ENCODE data around the gene COMMD2. TPM values are rescaled to one million over a fixed set of nuclear protein-coding genes. Genes with fewer than 3 reads are reported as not detected.
A peak's percentile ranks its signal among the peaks of the same experiment; 100 is the strongest.

Gene COMMD2
- polyA plus RNA-seq, 1 of the 3 experiments (the other 2 are of a cell fraction) = 20.9 TPM

DNA sequence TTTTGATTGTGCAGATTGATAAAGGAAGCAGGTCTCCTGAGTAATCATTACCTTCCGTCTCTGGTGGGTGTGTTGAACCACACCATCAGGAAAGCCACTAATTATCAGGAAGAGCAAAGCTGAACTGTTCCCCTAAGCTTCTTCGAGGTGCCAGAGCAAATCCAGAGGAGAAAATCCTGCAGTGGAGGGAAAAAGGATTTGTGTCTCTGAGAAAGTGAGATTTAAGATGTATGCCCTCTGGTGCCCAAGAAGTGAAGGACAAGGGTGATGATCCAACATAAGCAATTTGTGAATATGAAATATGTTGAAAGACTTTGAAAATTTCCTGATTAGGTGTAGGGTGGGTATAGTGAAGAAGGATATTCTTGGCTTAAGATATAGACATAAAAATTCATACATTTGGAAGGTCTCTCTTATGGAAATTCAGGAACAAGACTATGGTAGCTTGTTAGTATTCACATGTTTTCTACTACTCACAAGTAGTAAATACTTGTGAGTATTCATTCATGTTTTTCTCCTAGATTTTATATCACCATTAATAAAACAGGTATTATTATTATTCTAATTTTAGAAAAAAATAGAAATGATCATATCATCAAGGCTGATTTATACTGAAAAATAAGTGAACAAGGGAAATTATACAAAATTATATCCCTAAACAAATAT, 34.8 kb downstream of the COMMD2 start:
- ChIA-PET CTCF (interaction anchor here (0.7 to 2.9 kb wide), 52 partner anchors 8 to 386 kb away, joined by 3 to 23 read pairs (median 5); partner anchors contain the start of genes COMMD2 and WWTR1), POLR2A (no interaction called here)
- WGBS (ENCODE audit: low lambda C conversion rate) = 16% methylated on average over 2 of the region's 2 CpGs
- peak; percentile 81 for TF ChIP-seq CTCF (IDR thresholded peaks at IDR 0.05)
- TF ChIP-seq TCF12 (IDR thresholded peaks at IDR 0.05) = no peak
- peak; percentile 76 for TF ChIP-seq RAD21 (IDR thresholded peaks at IDR 0.05; ENCODE audit: low read length)
- TF ChIP-seq SMC3 (IDR thresholded peaks at IDR 0.05; ENCODE audit: low read depth, low read length) = peak; percentile 86
- TF ChIP-seq RXRA (IDR thresholded peaks at IDR 0.05; ENCODE audit: borderline replicate concordance, low read depth) = no peak
- no peaks in the 10 kb centered on the region for H3K4me1 ChIP-seq (ENCODE audit: control insufficient read depth in 1 of 2, insufficient read depth in 2 of 2, low read depth in 1 of 2, low read length in 1 of 2)
- H3K27me3 ChIP-seq (ENCODE audit: insufficient read depth) = no peaks in the 10 kb centered on the region
- no peaks in the 10 kb centered on the region for H3K9me2 ChIP-seq
- H2AFZ ChIP-seq (ENCODE audit: low read depth) = peak overlapping the region; percentile 21; the same call in 1 of the 2 replicates
- H3K4me2 ChIP-seq = no peak overlapping the region
- H4K20me1 ChIP-seq (ENCODE audit: insufficient read depth) = no peaks in the 10 kb centered on the region
- no peaks in the 10 kb centered on the region for H3K79me2 ChIP-seq (ENCODE audit: insufficient read depth)
- H3K9me3 ChIP-seq = 0 out of 2 replicates have a peak, but pooled peaks cover 16% of the 10 kb centered on the region
- H3K36me3 ChIP-seq (replicated peaks in 1 of 2; ENCODE audit: control insufficient read depth in 1 of 2, insufficient read depth in 2 of 2, low read length in 1 of 2) = no peaks in the 10 kb centered on the region
- no peak overlapping the region for H3K9ac ChIP-seq
- DNase-seq = peak; percentile 61
- no peaks in the 10 kb centered on the region for H3F3A ChIP-seq (replicated peaks; ENCODE audit: insufficient read depth)
- no peak overlapping the region for H3K27ac ChIP-seq (ENCODE audit: low read depth in 2 of 2, low read length in 1 of 2)
- no peak overlapping the region for H3K4me3 ChIP-seq (ENCODE audit: low read depth in 2 of 2, low read length in 1 of 2)

- CTCF ChIA-PET = interaction anchor here (0.7 to 2.9 kb wide), 52 partner anchors 9 to 387 kb away, joined by 3 to 23 read pairs (median 5); partner anchors contain the start of genes COMMD2 and WWTR1
- no peak overlapping the region for H3K4me2 ChIP-seq
- no peak overlapping the region for H3K4me3 ChIP-seq (ENCODE audit: low read depth in 2 of 2, low read length in 1 of 2)
Measured at GRCh38 chr3:149716984-149717383, 35.3 kb downstream of the COMMD2 start.

More at GRCh38 chr3:149716984-149717383, 35.3 kb downstream of the COMMD2 start:
- Histone ChIP-seq H3K27ac (ENCODE audit: low read depth in 2 of 2, low read length in 1 of 2) (no peak overlapping the region), H4K20me1 (ENCODE audit: insufficient read depth) (no peaks in the 10 kb centered on the region), H3K4me1 (ENCODE audit: control insufficient read depth in 1 of 2, insufficient read depth in 2 of 2, low read depth in 1 of 2, low read length in 1 of 2) (no peaks in the 10 kb centered on the region), H3K9ac (no peak overlapping the region), H3K36me3 (replicated peaks in 1 of 2; ENCODE audit: control insufficient read depth in 1 of 2, insufficient read depth in 2 of 2, low read length in 1 of 2) (no peaks in the 10 kb centered on the region), H3F3A (replicated peaks; ENCODE audit: insufficient read depth) (no peaks in the 10 kb centered on the region), H2AFZ (ENCODE audit: low read depth) (peak overlapping the region; percentile 21; the same call in 1 of the 2 replicates), H3K9me3 (0 out of 2 replicates have a peak, but pooled peaks cover 16% of the 10 kb centered on the region), H3K27me3 (ENCODE audit: insufficient read depth) (no peaks in the 10 kb centered on the region), H3K79me2 (ENCODE audit: insufficient read depth) (no peaks in the 10 kb centered on the region), H3K9me2 (no peaks in the 10 kb centered on the region)
- DNase-seq = no peak
- 95% methylated on average over 6 of the region's 6 CpGs for WGBS (ENCODE audit: low lambda C conversion rate)
- POLR2A ChIA-PET = no interaction called here
- TF ChIP-seq NRF1 (IDR thresholded peaks at IDR 0.05; ENCODE audit: low read depth, low read length) (no peak), MXI1 (IDR thresholded peaks at IDR 0.05; ENCODE audit: low read depth, low read length) (no peak), TCF12 (IDR thresholded peaks at IDR 0.05) (no peak), YY1 (IDR thresholded peaks at IDR 0.05; ENCODE audit: low read depth) (no peak), SIN3A (IDR thresholded peaks at IDR 0.05; ENCODE audit: borderline replicate concordance, low read depth, low read length) (no peak), CTCF (IDR thresholded peaks at IDR 0.05) (no peak), EP300 (IDR thresholded peaks at IDR 0.05; ENCODE audit: borderline replicate concordance in 1 of 2, low read depth in 1 of 2, low read length in 1 of 2) (no peak), ZBTB33 (IDR thresholded peaks at IDR 0.05; ENCODE audit: borderline replicate concordance, low read depth) (no peak), SMC3 (IDR thresholded peaks at IDR 0.05; ENCODE audit: low read depth, low read length) (no peak), FOXM1 (IDR thresholded peaks at IDR 0.05; ENCODE audit: low read depth) (no peak), MEF2A (IDR thresholded peaks at IDR 0.05; ENCODE audit: borderline replicate concordance, low read depth) (no peak)
- TF ChIP-seq, protein P1, sequence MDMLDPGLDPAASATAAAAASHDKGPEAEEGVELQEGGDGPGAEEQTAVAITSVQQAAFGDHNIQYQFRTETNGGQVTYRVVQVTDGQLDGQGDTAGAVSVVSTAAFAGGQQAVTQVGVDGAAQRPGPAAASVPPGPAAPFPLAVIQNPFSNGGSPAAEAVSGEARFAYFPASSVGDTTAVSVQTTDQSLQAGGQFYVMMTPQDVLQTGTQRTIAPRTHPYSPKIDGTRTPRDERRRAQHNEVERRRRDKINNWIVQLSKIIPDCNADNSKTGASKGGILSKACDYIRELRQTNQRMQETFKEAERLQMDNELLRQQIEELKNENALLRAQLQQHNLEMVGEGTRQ (IDR thresholded peaks at IDR 0.05; ENCODE audit: borderline replicate concordance, low read depth, low read length) = no peak
- TF ChIP-seq, protein P2, sequence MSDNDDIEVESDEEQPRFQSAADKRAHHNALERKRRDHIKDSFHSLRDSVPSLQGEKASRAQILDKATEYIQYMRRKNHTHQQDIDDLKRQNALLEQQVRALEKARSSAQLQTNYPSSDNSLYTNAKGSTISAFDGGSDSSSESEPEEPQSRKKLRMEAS (IDR thresholded peaks at IDR 0.05; ENCODE audit: low read depth) = no peak
- TF ChIP-seq, protein P3, sequence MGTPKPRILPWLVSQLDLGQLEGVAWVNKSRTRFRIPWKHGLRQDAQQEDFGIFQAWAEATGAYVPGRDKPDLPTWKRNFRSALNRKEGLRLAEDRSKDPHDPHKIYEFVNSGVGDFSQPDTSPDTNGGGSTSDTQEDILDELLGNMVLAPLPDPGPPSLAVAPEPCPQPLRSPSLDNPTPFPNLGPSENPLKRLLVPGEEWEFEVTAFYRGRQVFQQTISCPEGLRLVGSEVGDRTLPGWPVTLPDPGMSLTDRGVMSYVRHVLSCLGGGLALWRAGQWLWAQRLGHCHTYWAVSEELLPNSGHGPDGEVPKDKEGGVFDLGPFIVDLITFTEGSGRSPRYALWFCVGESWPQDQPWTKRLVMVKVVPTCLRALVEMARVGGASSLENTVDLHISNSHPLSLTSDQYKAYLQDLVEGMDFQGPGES (IDR thresholded peaks at IDR 0.05; ENCODE audit: low read depth, low read length) = no peak

Data from SK-N-SH (cell line).